ENCODE data around the gene ATP8A1.

ATP8A1 gene

DNA sequence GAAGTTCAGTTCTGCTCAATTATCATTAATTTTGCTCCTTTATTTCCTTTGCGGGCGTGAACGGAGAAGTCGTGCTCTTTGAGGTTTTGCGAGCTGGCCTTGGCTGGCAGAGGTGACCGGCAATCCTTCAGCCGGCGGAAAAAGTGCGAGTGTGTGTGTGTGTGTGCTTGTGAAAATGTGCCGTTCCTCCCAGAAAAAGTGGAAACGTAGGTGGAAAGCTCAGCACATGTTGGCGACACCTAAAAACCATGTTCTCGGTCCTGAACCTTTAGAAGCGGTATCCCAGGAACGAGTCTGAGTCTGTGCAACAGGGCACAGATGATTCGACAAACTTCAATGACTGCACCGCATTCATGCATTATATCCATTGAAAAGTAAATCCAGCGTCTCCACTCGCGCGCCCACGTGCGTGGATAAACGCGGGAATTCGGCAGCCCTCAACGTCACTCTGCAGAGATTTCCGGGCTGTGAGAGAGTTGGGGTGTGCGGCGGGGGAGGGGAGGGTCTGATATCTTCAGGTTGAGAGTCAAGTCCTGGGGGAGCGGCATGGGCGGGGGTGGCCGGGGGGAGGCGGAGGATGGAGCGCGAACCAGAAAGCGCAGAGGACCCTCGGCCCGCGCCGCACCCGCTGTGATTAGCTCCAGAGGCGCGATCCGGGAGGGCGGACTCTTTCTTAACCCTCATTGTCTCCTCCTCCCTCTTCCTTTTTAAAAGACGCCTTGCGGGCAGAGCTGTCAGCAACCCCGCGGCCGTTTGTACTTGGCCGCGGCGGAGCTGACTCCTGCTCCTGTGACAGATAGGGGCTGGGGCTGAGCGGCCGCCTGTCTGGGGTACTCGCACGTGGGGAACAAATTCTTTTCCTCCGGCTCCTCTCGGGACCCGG lies 259.9 kb downstream of the ATP8A1 start, which contains the start of gene SHISA3:
Gene SHISA3 (plus strand): TSS at position 737 of the 883 bp plus-strand sequence. CDS start 569 bp downstream, outside the sequence.
- Histone ChIP-seq H2AFZ (ENCODE audit: low read depth, low read length) (no peak within 1 kb of the TSS), H4K20me1 (ENCODE audit: insufficient read depth, low read length) (no peaks in the 10 kb centered on the region), H3K27me3 (ENCODE audit: insufficient read depth, low read length, poor library complexity) (no peaks in the 10 kb centered on the region), H3K36me3 (ENCODE audit: insufficient read depth, low read length) (no peaks in the 10 kb centered on the region), H3K9ac (ENCODE audit: low read depth, low read length) (no peak within 1 kb of the TSS), H3K79me2 (ENCODE audit: insufficient read depth, low read length) (no peaks in the 10 kb centered on the region), H3K4me2 (ENCODE audit: insufficient read depth, low read length) (no peak within 1 kb of the TSS), H3K4me1 (ENCODE audit: insufficient read depth, low read length) (no peaks in the 10 kb centered on the region), H3K27ac (ENCODE audit: low read length) (no peak within 1 kb of the TSS), H3K9me3 (ENCODE audit: insufficient read depth, low read length, severe bottlenecking) (no peaks in the 10 kb centered on the region), H3K4me3 (ENCODE audit: low read depth in 1 of 2, low read length in 2 of 2) (no peak within 1 kb of the TSS)
- ATAC-seq (ENCODE audit: insufficient read depth, low read depth) (no peak), DNase-seq (no peak)
- TF ChIP-seq, protein P1, sequence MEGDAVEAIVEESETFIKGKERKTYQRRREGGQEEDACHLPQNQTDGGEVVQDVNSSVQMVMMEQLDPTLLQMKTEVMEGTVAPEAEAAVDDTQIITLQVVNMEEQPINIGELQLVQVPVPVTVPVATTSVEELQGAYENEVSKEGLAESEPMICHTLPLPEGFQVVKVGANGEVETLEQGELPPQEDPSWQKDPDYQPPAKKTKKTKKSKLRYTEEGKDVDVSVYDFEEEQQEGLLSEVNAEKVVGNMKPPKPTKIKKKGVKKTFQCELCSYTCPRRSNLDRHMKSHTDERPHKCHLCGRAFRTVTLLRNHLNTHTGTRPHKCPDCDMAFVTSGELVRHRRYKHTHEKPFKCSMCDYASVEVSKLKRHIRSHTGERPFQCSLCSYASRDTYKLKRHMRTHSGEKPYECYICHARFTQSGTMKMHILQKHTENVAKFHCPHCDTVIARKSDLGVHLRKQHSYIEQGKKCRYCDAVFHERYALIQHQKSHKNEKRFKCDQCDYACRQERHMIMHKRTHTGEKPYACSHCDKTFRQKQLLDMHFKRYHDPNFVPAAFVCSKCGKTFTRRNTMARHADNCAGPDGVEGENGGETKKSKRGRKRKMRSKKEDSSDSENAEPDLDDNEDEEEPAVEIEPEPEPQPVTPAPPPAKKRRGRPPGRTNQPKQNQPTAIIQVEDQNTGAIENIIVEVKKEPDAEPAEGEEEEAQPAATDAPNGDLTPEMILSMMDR (IDR thresholded peaks at IDR 0.05; ENCODE audit: borderline replicate concordance, extremely low read depth, low read length, poor library complexity, severe bottlenecking): no peak
- TF ChIP-seq EZH2 (IDR thresholded peaks at IDR 0.05; ENCODE audit: borderline replicate concordance, low read depth, low read length, severe bottlenecking): no peak

DNA sequence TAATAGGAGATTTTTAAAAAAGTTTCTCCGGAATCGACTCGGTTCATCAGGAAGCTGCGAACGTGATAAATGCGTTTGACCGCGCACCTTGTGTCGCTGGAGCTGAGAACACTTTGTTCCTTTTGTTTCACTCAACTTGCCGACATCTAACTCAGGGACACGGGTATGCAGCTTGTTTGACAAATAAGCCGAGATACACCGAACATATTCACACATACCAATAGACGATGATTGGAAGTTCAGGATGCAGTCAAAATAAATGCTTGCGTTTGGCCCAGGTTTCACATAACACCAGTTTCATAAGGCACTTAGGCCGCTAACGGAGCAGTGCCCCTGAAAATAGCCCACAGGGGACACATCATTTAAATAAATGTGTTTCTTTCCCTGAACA lies 260.5 kb downstream of the ATP8A1 start:
- Histone ChIP-seq H4K20me1 (ENCODE audit: insufficient read depth, low read length) (no peaks in the 10 kb centered on the region), H2AFZ (ENCODE audit: low read depth, low read length) (no peak overlapping the region), H3K79me2 (ENCODE audit: insufficient read depth, low read length) (no peaks in the 10 kb centered on the region), H3K4me3 (ENCODE audit: low read depth in 1 of 2, low read length in 2 of 2) (no peak overlapping the region), H3K4me1 (ENCODE audit: insufficient read depth, low read length) (no peaks in the 10 kb centered on the region), H3K36me3 (ENCODE audit: insufficient read depth, low read length) (no peaks in the 10 kb centered on the region), H3K9me3 (ENCODE audit: insufficient read depth, low read length, severe bottlenecking) (no peaks in the 10 kb centered on the region), H3K9ac (ENCODE audit: low read depth, low read length) (no peak overlapping the region), H3K27ac (ENCODE audit: low read length) (no peak overlapping the region), H3K27me3 (ENCODE audit: insufficient read depth, low read length, poor library complexity) (no peaks in the 10 kb centered on the region), H3K4me2 (ENCODE audit: insufficient read depth, low read length) (no peak overlapping the region)
- TF ChIP-seq EZH2 (IDR thresholded peaks at IDR 0.05; ENCODE audit: borderline replicate concordance, low read depth, low read length, severe bottlenecking): no peak
- TF ChIP-seq, protein P1 (IDR thresholded peaks at IDR 0.05; ENCODE audit: borderline replicate concordance, extremely low read depth, low read length, poor library complexity, severe bottlenecking): no peak
- DNase-seq (no peak), ATAC-seq (ENCODE audit: insufficient read depth, low read depth) (no peak)

DNA sequence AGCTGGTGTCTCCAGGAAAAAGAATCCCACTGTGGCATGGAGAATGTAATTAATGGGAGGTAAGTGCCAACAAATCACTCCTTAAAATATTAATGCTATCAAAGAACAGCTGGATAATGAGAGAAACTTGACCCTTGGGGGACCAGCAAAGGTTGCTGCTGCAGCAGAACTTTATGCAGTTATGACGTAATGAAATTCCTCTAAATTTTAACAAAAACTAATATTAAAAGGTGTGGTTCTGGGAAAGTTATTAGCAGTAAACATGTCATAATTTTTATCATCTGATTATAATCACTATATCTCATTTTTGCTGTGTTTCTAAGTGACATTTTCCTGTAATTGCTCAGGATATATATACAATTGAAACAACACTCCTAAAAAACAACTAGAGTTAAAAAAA lies 261.3 kb downstream of the ATP8A1 start:
- TF ChIP-seq, protein P1 (IDR thresholded peaks at IDR 0.05; ENCODE audit: borderline replicate concordance, extremely low read depth, low read length, poor library complexity, severe bottlenecking): no peak
- TF ChIP-seq EZH2 (IDR thresholded peaks at IDR 0.05; ENCODE audit: borderline replicate concordance, low read depth, low read length, severe bottlenecking): no peak
- no peak for DNase-seq
- H3K4me3 ChIP-seq (ENCODE audit: low read depth in 1 of 2, low read length in 2 of 2): no peak overlapping the region
- H3K9me3 ChIP-seq (ENCODE audit: insufficient read depth, low read length, severe bottlenecking): no peaks in the 10 kb centered on the region
- ATAC-seq (ENCODE audit: insufficient read depth, low read depth): no peak
- H4K20me1 ChIP-seq (ENCODE audit: insufficient read depth, low read length): no peaks in the 10 kb centered on the region
- H2AFZ ChIP-seq (ENCODE audit: low read depth, low read length): no peak overlapping the region
- H3K36me3 ChIP-seq (ENCODE audit: insufficient read depth, low read length): no peaks in the 10 kb centered on the region
- no peaks in the 10 kb centered on the region for H3K79me2 ChIP-seq (ENCODE audit: insufficient read depth, low read length)
- H3K27me3 ChIP-seq (ENCODE audit: insufficient read depth, low read length, poor library complexity): no peaks in the 10 kb centered on the region
- H3K9ac ChIP-seq (ENCODE audit: low read depth, low read length): no peak overlapping the region
- no peak overlapping the region for H3K27ac ChIP-seq (ENCODE audit: low read length)
- H3K4me2 ChIP-seq (ENCODE audit: insufficient read depth, low read length): no peak overlapping the region
- H3K4me1 ChIP-seq (ENCODE audit: insufficient read depth, low read length): no peaks in the 10 kb centered on the region
